GM19043 (cell line): ENCODE measurements around the gene ADARB2.
"Not testable (repeated sequence)": the region's sequence is repeated elsewhere in the genome, so short reads cannot be mapped to it uniquely, and the experiment has no call there.

Source experiments
- ATAC-seq: cut with Tn5 transposase; IDR thresholded peaks from one replicate; pipeline ENCODE4 v1.9.1; 2021; ENCODE audit warnings: low read depth; ENCODE audit not compliant: unreplicated experiment

ADARB2 gene

GRCh38 chr10:1229574-1229973, 507.8 kb downstream of the ADARB2 start:
- no peak for ATAC-seq

DNA sequence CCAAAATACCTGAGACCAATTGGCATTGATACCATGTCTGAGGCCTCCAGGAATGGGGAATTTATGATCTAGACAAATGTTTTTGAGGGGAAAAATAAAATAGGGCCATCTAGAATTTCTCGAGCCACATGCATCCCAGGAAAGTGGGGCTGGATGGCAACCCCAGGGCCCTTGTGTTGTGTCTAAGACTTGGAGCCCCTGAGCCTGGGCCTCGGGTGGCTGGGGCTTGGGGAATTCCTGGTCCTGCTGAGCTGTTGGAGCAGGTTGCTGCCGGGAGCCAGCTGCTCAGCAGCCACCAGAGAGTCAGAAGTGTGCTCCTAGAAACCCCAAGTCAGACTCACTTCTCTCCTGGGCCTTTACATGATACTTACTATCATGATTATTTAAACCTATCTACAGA, 508.2 kb downstream of the ADARB2 start:
- no peak for ATAC-seq

DNA sequence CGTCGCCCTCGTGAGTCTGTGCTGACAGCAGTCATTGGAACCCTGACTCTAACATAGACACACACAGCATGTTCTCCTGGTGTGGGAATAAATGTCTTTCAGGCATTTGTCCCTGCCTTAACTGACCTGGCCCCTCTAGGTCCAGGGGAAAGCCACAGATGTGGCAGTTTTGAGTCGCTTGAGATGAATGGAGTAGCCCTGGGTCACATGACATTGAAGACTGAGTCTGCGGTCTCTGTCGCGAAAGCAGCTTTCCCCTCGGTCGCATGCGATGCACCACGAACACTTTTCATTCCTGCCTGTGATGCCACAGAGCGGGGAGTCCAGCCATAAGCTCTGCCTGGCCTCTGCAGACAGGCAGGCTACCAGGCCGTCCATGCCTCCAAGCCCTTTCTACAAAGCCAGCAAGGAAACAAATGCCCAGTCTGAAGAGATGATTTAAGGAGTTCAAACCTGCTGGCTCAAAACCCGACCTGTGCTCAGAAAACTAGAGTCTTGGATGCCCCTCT, 508.8 kb downstream of the ADARB2 start:
- no peak for ATAC-seq

GRCh38 chr10:1227510-1228402, 509.6 kb downstream of the ADARB2 start:
- no peak for ATAC-seq

- ATAC-seq: not testable (repeated sequence)
Observed at GRCh38 chr10:1226907-1227306, 510.4 kb downstream of the ADARB2 start.

- ATAC-seq: not testable (repeated sequence)
Observed at GRCh38 chr10:1219874-1220273, 517.5 kb downstream of the ADARB2 start.

- ATAC-seq: no peak
Observed at GRCh38 chr10:1217661-1218060, 519.7 kb downstream of the ADARB2 start.

- ATAC-seq: no peak
Observed at GRCh38 chr10:1217237-1217587, 520.1 kb downstream of the ADARB2 start.

GRCh38 chr10:1216574-1217236, 520.6 kb downstream of the ADARB2 start:
- no peak for ATAC-seq

DNA sequence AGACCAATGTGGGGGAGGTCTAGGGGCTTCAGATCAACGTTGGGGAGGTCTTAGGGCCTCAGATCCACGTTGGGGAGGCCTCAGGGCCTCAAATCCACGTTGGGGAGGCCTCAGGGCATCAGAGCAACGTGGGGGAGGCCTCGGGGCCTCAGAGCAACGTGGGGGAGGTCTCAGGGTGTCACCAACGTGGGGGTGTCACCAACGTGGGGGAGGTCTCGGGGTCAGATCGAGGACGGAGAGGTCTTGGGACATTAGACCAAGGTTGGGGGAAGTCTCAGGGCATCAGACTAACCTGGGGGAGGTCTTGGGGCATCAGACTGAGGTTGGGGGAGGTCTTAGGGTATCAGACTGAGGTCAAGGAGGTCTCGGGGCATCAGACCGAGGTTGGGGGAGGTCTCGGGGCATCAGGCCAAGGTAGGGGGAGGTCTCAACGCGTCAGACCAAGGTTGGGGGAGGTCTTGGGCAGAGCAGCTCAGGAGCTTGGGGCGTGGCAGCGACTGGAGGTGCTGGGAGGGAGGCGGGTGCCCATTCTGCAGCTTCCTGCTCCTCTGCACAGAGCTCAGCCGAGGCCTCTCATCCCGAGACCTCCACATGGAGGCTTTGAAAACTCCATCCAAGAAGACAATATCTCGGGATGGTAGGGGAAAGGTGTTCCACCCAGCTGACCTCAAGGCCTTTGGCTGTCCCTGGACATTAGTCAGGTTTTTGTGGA, 521.3 kb downstream of the ADARB2 start:
- no peak for ATAC-seq

GRCh38 chr10:1214882-1215540, 522.3 kb downstream of the ADARB2 start:
- ATAC-seq: no peak

DNA sequence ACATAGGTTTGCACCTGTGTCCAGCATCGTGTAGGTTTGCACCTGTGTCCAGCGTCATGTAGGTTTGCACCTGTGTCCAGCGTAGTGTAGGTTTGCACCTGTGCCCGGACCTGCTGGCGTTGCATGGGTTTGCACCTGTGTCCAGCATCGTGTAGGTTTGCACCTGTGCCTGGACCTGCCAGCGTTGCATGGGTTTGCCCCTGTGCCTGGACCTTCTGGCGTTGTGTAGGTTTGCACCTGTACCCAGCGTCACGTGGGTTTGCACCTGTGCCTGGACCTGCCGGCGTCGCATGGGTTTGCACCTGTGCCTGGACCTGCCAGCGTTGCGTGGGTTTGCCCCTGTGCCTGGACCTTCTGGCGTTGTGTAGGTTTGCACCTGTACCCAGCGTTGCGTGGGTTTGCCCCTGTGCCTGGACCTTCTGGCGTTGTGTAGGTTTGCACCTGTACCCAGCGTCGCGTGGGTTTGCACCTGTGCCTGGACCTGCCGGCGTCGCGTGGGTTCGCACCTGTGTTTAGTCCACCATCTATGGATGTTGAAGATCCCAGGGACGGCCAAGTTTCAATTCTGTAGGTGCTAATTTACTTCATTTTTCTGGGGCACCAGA, 523.2 kb downstream of the ADARB2 start:
- no peak for ATAC-seq

DNA sequence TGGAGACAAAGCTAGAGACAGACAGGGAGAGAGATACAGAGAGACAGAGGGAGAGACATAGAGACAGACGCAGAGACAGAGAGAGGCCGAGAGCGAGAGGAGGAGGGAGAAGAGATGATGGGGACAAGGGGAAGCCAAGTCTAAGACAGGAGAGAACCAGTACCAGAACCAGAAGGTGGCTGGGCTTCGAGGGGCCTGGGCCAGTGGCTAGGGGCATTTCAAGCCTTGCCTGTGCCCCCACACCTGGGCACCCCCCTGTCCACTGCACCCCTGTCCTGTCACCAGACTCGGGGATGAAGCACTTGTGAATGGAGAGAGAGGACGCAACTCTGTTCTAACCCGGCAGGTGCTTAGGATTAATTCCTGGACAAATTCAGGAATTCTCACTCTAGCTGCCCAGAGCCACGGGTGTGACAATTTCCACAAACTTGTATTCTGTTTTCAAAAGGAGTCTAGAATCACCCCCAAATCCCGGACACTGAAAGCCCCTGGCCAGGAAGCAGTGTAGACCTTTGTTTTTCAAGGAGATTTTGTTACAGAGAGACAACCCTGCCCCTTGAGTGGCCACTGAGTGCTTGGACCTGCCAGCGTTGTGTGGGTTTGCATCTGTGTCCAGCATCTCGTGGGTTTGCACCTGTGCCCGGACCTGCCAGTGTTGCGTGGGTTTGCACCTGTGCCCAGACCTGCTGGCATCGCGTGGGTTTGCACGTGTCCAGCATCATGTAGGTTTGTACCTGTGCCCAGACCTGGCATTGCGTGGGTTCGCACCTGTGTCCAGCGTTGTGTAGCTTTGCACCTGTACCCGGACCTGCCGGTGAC, 523.9 kb downstream of the ADARB2 start:
- no peak for ATAC-seq

- ATAC-seq: no peak
Observed at GRCh38 chr10:1212571-1213141, 524.7 kb downstream of the ADARB2 start.

GRCh38 chr10:1211844-1212570, 525.3 kb downstream of the ADARB2 start:
- ATAC-seq: no peak

DNA sequence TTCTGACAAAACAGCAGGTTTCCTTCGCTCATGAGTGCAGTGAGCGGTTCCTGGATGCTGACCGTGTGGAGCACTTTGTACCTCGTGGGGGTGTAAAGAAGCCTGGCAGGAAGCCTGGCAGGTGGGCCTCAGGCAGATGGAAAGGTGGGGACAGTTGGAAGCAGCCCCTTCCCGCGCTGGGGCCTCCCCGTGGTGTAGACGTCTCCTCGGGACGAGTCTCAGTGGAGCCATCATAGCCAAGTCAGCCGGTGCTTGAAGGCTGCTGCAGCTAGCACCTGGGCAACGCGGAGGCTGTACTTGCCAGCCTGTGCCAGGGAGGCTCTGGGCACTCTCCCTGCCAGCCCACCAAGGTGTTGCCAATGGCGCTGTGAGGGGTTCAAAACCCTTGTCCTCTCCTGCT, 526.7 kb downstream of the ADARB2 start:
- ATAC-seq: no peak

DNA sequence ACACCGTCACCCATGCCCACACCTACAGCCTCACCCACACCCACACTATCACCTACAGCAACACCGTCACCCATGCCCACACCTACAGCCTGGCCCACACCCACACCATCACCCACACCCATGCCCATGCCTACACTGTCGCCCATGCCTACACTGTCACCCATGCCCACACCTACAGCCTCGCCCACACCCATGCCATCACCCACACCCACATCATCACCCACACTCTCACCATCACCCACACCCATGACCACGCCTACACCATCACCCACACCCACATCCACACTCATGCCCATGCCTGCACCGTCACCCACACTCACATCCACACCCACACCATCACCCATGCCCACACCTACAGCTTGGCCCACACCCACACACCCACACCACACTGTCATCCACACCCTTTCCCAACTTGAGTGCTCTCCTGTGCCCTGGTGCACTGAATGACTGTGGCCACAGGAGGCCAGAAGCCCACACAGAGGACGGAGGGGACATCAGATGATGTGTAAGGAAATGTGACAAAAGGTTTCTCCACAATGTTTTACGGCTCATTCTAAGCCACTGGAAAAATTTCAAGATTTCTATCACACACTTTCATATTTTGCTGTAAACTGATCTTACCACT, 527.9 kb downstream of the ADARB2 start:
- no peak for ATAC-seq
